HL-60 (cell line): ENCODE measurements around the gene PRDM2.

Source experiments
- DNase-seq, 2 experiments: peaks; one replicate each; pipeline ENCODE4 v3.0.0-alpha.2; 2010 to 2020; ENCODE audit warnings: low read depth in 1 of 2, low spot score in 1 of 2
- H3K27ac ChIP-seq: fragments of 250-450 bp; sonication (Bioruptor Pico); replicated peaks from 2 replicates; pipeline ENCODE4 v1.5.1; 2020; ENCODE audit warnings: mild to moderate bottlenecking, moderate library complexity
- H3K27me3 ChIP-seq: fragments of 250-450 bp; sonication (Bioruptor Pico); 2 replicates; pipeline ENCODE4 v1.5.1; 2021; ENCODE audit warnings: mild to moderate bottlenecking, moderate library complexity; ENCODE audit not compliant: insufficient read depth, poor library complexity, severe bottlenecking
- H3K4me3 ChIP-seq: replicated peaks from 2 replicates; pipeline ENCODE4 v1.5.1; 2011; ENCODE audit warnings: mild to moderate bottlenecking, control low read depth, low read length; ENCODE audit not compliant: insufficient read depth
- CTCF ChIP-seq: IDR thresholded peaks from one replicate; pipeline ENCODE4 v1.5.1; 2011; ENCODE audit warnings: low read length, control low read depth, inconsistent platforms; ENCODE audit not compliant: insufficient read depth
- GABPA ChIP-seq: IDR thresholded peaks from 2 replicates; pipeline ENCODE4 v1.6.1; 2012; ENCODE audit warnings: low read depth
- POLR2AphosphoS5 ChIP-seq: IDR thresholded peaks from 2 replicates; pipeline ENCODE4 v1.6.1; 2012; ENCODE audit warnings: low read depth
- REST ChIP-seq: IDR thresholded peaks from 2 replicates; pipeline ENCODE4 v1.6.1; 2012; ENCODE audit warnings: low read depth; ENCODE audit not compliant: insufficient replicate concordance
- SPI1 ChIP-seq: IDR thresholded peaks from 2 replicates; pipeline ENCODE4 v1.6.1; 2012; ENCODE audit warnings: low read depth, mild to moderate bottlenecking, borderline replicate concordance

PRDM2 gene

GRCh38 chr1:13737398-13737797, 37.4 kb downstream of the PRDM2 start:
- no peak overlapping the region for H3K27ac ChIP-seq
- TF ChIP-seq CTCF (no peak), REST (no peak), SPI1 (no peak), GABPA (no peak)
- no peak for DNase-seq
- no peak overlapping the region for H3K4me3 ChIP-seq
- H3K27me3 ChIP-seq: no peaks in the 10 kb centered on the region

- no peak for DNase-seq
- no peak overlapping the region for H3K4me3 ChIP-seq
- H3K27ac ChIP-seq: no peak overlapping the region
- TF ChIP-seq REST (no peak), SPI1 (no peak), CTCF (no peak), GABPA (no peak), POLR2AphosphoS5 (no peak)
- H3K27me3 ChIP-seq: no peaks in the 10 kb centered on the region
Measured at GRCh38 chr1:13746342-13746741, 46.4 kb downstream of the PRDM2 start.

GRCh38 chr1:13748610-13749505, 48.9 kb downstream of the PRDM2 start:
- TF ChIP-seq GABPA: no peak
- peak; percentile 30 for TF ChIP-seq REST
- TF ChIP-seq SPI1: peak; percentile 52
- TF ChIP-seq POLR2AphosphoS5: peak; percentile 71
- TF ChIP-seq CTCF: no peak
- peak; percentile 86 to 96 for DNase-seq
- Histone ChIP-seq H3K4me3 (peak overlapping the region; percentile 80), H3K27ac (peak overlapping the region; percentile 76), H3K27me3 (no peaks in the 10 kb centered on the region)
